Tongue (tissue), 2 donors: ENCODE data around the gene ENDOD1. TPM values are rescaled to one million over a fixed set of nuclear protein-coding genes. Genes with fewer than 3 reads are reported as not detected.

Experiments used
- DNase-seq: peaks from one replicate; pipeline ENCODE4 v3.0.0-alpha.2; 2015
- total RNA-seq: library from RNA; depleted of rRNA; stranded (reverse); fragments of >200 nt; gene quantifications from one replicate; pipeline ENCODE4 v1.2.3, GENCODE V29; 2014

Gene ENDOD1
- total RNA-seq, 1 donor from 2014 or later, result 81.0 TPM

- DNase-seq, result no peak
Observed at GRCh38 chr11:95143106-95143681, 53.5 kb downstream of the ENDOD1 start.

DNA sequence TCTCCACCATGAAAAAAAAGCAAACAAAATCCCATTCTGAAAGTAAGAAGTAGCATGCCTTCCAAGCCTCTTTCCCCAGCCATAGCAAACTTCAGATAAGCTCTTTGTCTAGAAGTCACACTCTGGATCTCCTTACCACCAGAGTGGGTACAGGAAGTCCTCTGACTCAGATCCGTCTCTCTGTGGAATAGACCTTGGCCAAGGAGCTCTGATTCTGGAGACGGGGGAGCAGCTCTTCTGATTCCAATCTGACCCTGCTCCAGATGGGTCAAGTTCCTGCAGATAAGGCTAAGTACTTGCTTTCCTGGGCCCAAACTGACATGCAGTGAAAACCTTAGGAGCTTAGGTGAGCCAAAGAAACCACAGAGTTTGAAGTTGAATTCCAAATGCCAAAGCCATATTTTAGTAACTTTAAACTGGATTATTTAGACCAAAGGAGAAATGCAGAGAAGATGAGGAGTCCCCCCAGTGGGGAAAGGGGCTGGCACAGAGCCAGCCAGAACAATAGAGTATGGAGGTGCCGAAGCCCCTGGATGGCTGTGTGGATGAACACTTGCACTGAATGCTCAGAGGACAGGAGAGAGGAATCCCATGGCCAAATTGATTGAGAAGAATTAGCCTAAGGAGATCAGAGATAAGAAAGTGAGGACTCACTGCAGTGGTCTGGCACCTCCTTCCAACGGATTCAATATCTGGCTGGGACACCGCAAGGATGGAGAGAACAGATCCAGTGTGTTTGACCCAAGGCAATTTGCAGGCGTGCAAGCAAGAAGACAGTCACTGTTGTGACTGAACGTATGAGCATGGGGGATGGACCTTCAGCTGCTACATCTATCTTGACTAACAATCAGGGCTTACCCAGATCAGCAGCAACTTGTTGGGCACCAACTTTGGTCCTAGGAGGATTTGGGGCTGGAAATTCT is 54.9 kb downstream of the ENDOD1 start:
- no peak for DNase-seq

GRCh38 chr11:95145430-95146060 is 55.9 kb downstream of the ENDOD1 start:
- no peak for DNase-seq

DNA sequence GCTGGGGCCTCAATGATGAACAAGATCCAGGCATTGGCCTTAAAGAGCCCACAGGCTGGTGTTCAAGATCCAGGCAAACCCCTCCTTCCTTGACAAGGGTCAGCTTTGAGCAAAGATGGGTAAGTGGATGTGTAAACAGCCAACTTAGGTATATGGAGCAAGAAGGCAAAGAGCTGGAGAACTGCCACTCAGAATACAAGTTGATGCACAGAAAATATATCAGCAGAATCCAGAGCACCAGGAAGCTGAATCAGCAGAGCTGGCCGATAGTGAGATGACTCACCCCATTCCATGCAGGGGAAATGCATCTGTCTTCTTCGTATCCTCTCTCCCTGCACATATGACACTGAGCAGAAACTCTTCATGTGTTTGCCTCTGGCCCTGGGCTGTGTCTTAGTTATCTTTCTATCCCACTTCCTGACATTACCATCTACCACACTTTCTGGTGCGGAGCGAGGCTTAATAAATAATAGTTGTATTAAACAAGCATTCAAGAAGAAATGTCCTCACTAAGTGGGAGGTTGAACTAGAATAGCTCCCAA is 57.8 kb downstream of the ENDOD1 start:
- peak; percentile 77 for DNase-seq

- no peak for DNase-seq
Observed at GRCh38 chr11:95148406-95148805, 58.8 kb downstream of the ENDOD1 start.

- DNase-seq, result no peak
Observed at GRCh38 chr11:95148938-95149337, 59.3 kb downstream of the ENDOD1 start.

DNA sequence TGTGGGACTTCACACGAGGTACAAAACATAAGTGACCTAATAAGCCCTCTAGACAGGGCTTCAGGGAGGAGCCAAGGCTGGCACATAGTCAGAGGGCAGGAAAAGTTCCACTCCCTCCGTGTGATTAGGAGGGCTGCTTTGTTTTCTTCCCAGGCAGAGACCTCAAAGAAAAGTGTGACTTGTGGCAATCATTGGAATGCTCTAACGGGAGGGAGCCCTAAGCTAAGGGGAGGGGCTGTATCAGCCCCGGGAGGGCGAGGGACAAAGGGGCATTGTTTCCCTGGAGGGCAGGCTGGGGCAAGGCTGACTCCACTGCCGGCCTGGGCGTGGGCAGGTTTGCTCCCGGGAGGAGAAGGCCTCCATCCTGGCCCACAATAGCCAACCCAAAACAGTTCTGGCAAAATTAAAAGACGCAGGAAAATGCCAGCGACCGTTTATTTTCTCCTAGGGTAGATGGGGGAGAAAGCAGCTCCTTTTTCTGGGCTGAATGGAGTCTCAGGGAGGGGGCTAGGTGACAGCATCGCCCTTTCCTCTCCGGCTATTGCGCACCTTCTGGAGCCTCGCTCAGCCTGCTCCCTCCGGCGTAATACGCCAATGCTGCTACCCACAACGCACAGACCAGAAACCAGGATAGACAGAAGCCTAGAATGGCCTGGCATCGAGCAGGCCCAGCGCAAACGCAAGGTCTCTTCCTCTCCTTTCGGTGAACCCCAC is 60.2 kb downstream of the ENDOD1 start:
- DNase-seq, result no peak

- DNase-seq, result peak; percentile 98
Observed at GRCh38 chr11:95150956-95151684, 61.5 kb downstream of the ENDOD1 start.

- DNase-seq, result no peak
Observed at GRCh38 chr11:95152876-95153856, 63.5 kb downstream of the ENDOD1 start.

- no peak for DNase-seq
Observed at GRCh38 chr11:95153857-95154246, 64.2 kb downstream of the ENDOD1 start.

DNA sequence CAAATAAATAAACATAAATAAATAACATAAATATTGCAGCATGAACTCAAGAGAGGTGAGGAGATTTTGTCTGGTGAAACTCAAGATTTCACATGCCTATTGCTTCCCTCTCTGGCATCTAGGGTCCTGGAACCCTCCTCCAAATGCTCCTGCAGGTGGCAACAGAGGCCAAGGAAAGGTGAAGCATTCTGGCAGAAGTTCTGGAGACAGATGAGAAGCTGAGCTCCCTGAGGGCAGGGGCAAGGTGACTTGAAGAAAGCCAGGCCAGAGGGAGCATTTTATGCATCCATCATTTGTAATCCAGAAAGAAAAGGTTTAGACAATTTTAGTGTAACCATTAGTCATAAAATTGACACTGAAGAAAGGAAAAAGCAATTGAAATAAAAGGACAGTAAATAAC is 64.9 kb downstream of the ENDOD1 start:
- DNase-seq, result peak; percentile 80

GRCh38 chr11:95155385-95155784 is 65.7 kb downstream of the ENDOD1 start:
- DNase-seq, result no peak

DNA sequence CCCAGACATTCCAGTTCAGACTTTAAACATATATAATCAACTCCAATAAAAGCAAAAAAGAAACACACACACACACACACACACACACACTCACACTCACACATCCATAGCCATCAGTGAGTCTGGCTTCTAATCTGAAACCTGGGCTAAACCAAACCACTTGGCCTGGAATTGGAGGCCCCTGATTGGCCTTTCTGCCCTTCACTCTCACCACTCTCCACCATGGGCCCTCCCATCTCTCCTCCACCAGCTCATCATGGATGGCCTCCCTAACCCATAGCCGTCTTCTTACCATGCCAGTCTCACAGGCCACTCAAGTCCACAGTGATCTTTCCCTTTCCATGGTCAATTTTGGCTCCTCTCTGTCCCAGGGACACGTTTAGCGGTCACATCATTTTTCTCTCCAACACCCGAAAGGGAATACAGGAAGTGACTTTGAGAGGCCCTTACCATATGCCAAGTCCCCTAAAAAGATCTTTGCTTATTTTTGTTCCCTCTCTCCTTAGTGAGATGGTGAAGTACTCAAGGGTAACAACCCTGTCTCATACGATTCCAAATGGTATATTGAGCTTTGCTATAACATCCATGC is 66.6 kb downstream of the ENDOD1 start:
- DNase-seq, result no peak

DNA sequence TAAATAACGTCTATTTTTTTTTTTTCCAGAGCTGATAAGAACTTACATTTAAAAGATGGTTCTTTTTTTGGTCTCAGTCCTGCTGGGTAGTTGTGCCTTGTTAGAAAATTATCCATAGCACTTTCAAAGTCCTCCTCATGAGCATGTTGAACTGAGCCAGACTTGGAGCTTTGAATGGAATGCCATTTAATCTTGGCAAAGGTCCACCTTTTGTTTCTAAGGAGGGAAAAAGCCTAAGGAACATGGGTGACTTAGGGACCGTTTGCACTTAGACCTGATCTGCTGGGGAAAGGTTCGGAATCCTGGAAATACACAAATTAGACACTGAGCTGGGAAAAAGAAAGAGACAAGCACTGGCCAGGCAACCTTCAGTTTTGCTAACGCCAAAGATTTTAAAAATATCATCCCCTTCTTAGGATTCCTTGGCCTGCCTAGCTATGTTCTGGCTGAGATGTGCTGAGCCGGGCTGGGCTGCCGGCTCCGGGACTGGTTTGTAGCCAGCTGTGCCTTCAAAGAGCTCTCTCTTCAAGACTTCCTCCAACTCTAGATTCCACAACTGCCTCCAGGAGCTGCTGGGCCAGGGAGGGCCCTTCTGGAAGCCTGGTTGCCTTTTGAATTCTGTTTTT is 67.4 kb downstream of the ENDOD1 start:
- DNase-seq, result peak; percentile 78

GRCh38 chr11:95157824-95158223 is 68.2 kb downstream of the ENDOD1 start:
- DNase-seq, result no peak

DNA sequence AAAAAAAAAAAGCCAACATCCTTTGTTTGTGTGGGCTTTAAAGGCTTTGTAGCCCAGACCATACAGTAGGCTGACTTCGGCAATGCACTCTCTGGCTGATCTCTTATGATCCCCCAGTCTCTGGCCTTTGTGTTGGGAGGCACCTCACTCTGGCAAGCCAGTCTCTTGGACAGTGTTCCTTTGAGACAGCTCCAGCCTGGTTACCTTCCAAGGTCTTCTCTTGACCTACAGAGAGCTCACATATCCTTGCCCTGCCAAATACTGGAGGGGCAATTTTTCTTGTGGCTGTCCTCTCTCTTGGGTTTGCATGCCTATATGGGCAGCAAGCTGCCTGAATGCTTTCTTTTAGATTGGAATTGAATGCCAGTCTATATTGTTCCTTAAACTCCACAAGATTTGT is 71.6 kb downstream of the ENDOD1 start:
- no peak for DNase-seq

GRCh38 chr11:95163106-95163505 is 73.5 kb downstream of the ENDOD1 start:
- DNase-seq, result no peak

DNA sequence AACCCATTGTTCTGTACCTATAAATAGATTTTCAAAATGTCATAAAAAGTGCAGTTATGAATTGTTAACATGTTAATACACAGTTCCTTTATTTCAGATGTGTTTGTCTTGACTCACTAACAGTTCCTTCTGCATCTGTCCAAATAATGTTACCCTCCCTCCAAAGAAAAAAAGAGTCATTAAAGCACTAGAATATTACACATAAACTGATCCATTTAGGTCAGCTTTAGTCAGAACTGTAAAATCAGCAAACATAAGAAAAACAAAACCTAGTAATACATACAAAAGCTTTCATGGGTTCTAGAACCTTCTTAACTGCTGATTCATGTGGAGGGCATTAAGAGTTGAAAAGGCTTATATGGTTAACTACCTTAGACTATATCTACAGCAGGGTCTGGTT is 76.0 kb downstream of the ENDOD1 start:
- no peak for DNase-seq

DNA sequence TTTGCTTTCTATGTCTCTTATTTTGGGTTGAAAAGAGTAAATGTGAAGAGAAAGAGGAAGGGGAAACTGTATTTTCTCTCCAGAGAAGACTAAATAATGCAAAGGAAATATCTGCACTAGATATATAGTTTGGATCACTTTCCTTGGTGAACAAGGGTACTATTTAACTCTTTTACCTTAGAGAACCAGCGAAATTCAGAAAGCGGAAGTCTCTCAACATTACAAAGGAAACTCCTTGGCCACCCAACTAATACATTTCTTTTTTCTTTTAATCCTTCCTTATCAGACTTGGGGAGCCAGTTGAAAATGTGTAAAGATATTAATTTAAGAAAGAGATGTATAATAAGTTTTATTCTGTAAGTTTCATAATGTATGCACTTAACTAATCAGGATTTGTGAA is 77.1 kb downstream of the ENDOD1 start:
- no peak for DNase-seq

GRCh38 chr11:95170294-95170693 is 80.6 kb downstream of the ENDOD1 start:
- no peak for DNase-seq
